Measurements from ENCODE around the gene BEST2. TPM values are rescaled to one million over a fixed set of nuclear protein-coding genes. Genes with fewer than 3 reads are reported as not detected.

BEST2 gene
- total RNA-seq, 1 experiment from 2014 or later = 0.27 TPM

DNA sequence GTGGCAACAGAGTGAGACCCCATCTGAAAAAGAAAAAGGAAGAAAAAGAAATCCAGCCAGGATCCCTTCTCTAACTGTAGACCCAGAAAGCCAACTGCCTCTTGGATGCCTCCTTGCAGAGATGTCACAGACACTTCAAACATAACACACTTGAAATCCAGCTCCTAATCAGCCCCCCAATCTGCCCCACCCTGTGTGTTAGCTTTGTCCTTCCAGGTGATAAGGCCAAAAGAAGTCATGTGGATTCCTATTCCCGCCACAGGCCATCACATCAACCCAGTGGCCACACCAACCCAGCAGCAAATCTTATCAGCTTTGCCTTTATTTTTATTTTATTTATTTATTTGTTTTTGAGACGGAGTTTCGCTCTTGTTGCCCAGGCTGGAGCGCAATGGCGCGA is 8.1 kb downstream of the BEST2 start:
- POLR2A ChIA-PET = no interaction called here

DNA sequence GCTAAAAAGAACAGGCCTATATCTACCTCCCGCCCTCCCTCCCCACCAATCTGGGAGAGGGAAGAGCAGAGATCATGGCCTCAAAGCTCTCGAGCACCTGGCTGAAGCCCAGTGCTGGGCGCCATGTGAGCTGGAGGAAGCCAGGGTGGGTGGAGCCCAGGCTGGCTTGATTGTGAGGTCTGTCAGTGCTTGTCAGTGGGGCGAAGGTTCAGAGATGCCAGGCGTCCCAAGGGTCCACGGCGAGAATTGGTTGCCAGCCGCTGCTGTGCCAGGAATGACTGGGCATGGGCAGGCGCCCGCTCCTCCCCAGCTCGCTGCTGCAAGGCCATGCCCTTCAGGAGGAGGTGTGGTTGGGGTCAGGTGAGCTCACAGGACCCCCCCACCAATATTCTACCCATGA is 11.5 kb downstream of the BEST2 start:
- DNase-seq = no peak
- no peak overlapping the region for H3K4me3 ChIP-seq (ENCODE audit: low read depth, low read length)
- POLR2A ChIA-PET = no interaction called here
- no peaks in the 10 kb centered on the region for H3K9me3 ChIP-seq
- TF ChIP-seq, protein P1, sequence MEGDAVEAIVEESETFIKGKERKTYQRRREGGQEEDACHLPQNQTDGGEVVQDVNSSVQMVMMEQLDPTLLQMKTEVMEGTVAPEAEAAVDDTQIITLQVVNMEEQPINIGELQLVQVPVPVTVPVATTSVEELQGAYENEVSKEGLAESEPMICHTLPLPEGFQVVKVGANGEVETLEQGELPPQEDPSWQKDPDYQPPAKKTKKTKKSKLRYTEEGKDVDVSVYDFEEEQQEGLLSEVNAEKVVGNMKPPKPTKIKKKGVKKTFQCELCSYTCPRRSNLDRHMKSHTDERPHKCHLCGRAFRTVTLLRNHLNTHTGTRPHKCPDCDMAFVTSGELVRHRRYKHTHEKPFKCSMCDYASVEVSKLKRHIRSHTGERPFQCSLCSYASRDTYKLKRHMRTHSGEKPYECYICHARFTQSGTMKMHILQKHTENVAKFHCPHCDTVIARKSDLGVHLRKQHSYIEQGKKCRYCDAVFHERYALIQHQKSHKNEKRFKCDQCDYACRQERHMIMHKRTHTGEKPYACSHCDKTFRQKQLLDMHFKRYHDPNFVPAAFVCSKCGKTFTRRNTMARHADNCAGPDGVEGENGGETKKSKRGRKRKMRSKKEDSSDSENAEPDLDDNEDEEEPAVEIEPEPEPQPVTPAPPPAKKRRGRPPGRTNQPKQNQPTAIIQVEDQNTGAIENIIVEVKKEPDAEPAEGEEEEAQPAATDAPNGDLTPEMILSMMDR (IDR thresholded peaks at IDR 0.05; ENCODE audit: insufficient read depth in 1 of 2, low read depth in 1 of 2, low read length in 1 of 2, severe bottlenecking in 1 of 2, unreplicated experiment in 1 of 2) = no peak
- BruUV-seq (replicated peaks) = TSS peak; percentile 17
- intact Hi-C loops (cut with micrococcal nuclease; ENCODE audit: unreplicated experiment) = loop anchor here (5.0 kb wide), 1 partner anchor 84 kb away; no protein-coding TSS in a partner anchor
- CTCF ChIA-PET = interaction anchor here (1.6 kb wide), 1 partner anchor 12 kb away, joined by 3 read pairs; no protein-coding TSS in a partner anchor
- H3K4me1 ChIP-seq = no peaks in the 10 kb centered on the region; the same call in 1 of the 2 replicates
- no peaks in the 10 kb centered on the region for H3K9me3 Mint-ChIP-seq (ENCODE audit: unreplicated experiment)
- H3K27me3 ChIP-seq (replicated peaks; ENCODE audit: control insufficient read depth, insufficient read depth, low read length) = no peaks in the 10 kb centered on the region
- no peak overlapping the region for H3K27ac Mint-ChIP-seq (ENCODE audit: unreplicated experiment)
- no peaks in the 10 kb centered on the region for H3K27me3 Mint-ChIP-seq (ENCODE audit: insufficient read depth, unreplicated experiment)
- peaks cover 2% of the 10 kb centered on the region for H3K36me3 ChIP-seq (ENCODE audit: control insufficient read depth, insufficient read depth, low read length)
- H3K4me1 Mint-ChIP-seq (ENCODE audit: low read depth, unreplicated experiment) = no peaks in the 10 kb centered on the region
- no peak overlapping the region for H3K4me3 Mint-ChIP-seq (ENCODE audit: unreplicated experiment)
- H3K36me3 Mint-ChIP-seq (ENCODE audit: insufficient read depth, unreplicated experiment) = peaks cover 31% of the 10 kb centered on the region

More for the DNA sequence above, 8.1 kb downstream of the BEST2 start:
- CTCF ChIA-PET = interaction anchor here (0.6 to 1.8 kb wide), 7 partner anchors 12 to 131 kb away, joined by 3 to 15 read pairs (median 6); partner anchors contain the start of genes GCDH, GET3, JUNB and TRIR
- Mint-ChIP-seq H3K36me3 (ENCODE audit: insufficient read depth, unreplicated experiment) (peaks cover 18% of the 10 kb centered on the region), H3K9me3 (ENCODE audit: unreplicated experiment) (no peaks in the 10 kb centered on the region), H3K27ac (ENCODE audit: unreplicated experiment) (no peak overlapping the region), H3K4me3 (ENCODE audit: unreplicated experiment) (no peak overlapping the region), H3K4me1 (ENCODE audit: low read depth, unreplicated experiment) (no peaks in the 10 kb centered on the region), H3K27me3 (ENCODE audit: insufficient read depth, unreplicated experiment) (no peaks in the 10 kb centered on the region)
- H3K27me3 ChIP-seq (replicated peaks; ENCODE audit: control insufficient read depth, insufficient read depth, low read length) = no peaks in the 10 kb centered on the region
- intact Hi-C loops (cut with micrococcal nuclease; ENCODE audit: unreplicated experiment) = loop anchor here (1.0 to 5.0 kb wide), 3 partner anchors 37 to 88 kb away; no protein-coding TSS in a partner anchor
- BruUV-seq (replicated peaks) = no TSS peak
- H3K36me3 ChIP-seq (ENCODE audit: control insufficient read depth, insufficient read depth, low read length) = peaks cover 2% of the 10 kb centered on the region; the same call in 1 of the 2 replicates
- no peak overlapping the region for H3K4me3 ChIP-seq (ENCODE audit: low read depth, low read length)
- TF ChIP-seq, protein P1 (IDR thresholded peaks at IDR 0.05; ENCODE audit: insufficient read depth in 1 of 2, low read depth in 1 of 2, low read length in 1 of 2, severe bottlenecking in 1 of 2, unreplicated experiment in 1 of 2) = no peak
- DNase-seq = no peak
- no peaks in the 10 kb centered on the region; the same call in 1 of the 2 replicates for H3K4me1 ChIP-seq
- no peaks in the 10 kb centered on the region for H3K9me3 ChIP-seq

DNA sequence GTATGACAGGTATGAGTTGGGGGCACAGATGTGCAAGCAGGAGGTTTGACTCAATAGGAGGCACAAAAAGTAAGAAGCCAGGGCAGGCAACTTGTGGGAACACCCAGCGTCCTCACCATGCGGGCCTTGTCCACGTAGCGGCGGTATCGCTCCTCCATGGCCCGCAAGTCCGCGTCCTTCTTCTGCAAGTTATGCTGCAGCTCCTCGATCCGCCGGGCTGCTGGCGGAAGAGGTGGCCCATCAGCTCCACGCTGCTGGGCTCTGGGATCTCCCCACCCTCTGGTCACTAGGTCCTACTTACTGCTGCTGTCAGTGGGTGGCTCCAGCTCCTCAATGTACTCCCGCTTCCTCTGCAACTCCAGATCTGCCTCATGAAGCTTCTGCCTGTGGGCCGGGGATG is 13.1 kb downstream of the BEST2 start:
- Mint-ChIP-seq H3K27ac (ENCODE audit: unreplicated experiment) (peak overlapping the region; percentile 57), H3K4me1 (ENCODE audit: low read depth, unreplicated experiment) (no peaks in the 10 kb centered on the region), H3K36me3 (ENCODE audit: insufficient read depth, unreplicated experiment) (peaks cover 31% of the 10 kb centered on the region), H3K4me3 (ENCODE audit: unreplicated experiment) (no peak overlapping the region), H3K9me3 (ENCODE audit: unreplicated experiment) (no peaks in the 10 kb centered on the region), H3K27me3 (ENCODE audit: insufficient read depth, unreplicated experiment) (no peaks in the 10 kb centered on the region)
- Histone ChIP-seq H3K9me3 (no peaks in the 10 kb centered on the region), H3K4me1 (no peaks in the 10 kb centered on the region; the same call in 1 of the 2 replicates), H3K27me3 (replicated peaks; ENCODE audit: control insufficient read depth, insufficient read depth, low read length) (no peaks in the 10 kb centered on the region), H3K4me3 (ENCODE audit: low read depth, low read length) (no peak overlapping the region), H3K36me3 (ENCODE audit: control insufficient read depth, insufficient read depth, low read length) (peaks cover 2% of the 10 kb centered on the region)
- no peak for DNase-seq
- POLR2A ChIA-PET = no interaction called here
- CTCF ChIA-PET = no interaction called here
- no TSS peak for BruUV-seq (replicated peaks)
- TF ChIP-seq, protein P1 (IDR thresholded peaks at IDR 0.05; ENCODE audit: insufficient read depth in 1 of 2, low read depth in 1 of 2, low read length in 1 of 2, severe bottlenecking in 1 of 2, unreplicated experiment in 1 of 2) = no peak
- intact Hi-C loops (cut with micrococcal nuclease; ENCODE audit: unreplicated experiment) = loop anchor here (5.0 kb wide), 1 partner anchor 83 kb away; no protein-coding TSS in a partner anchor

Data from Caco-2 (cell line).